WI38 (cell line): ENCODE data around the gene LRG1.

Source experiments
- H3K4me3 ChIP-seq: 2 replicates; pipeline ENCODE4 v1.5.1; 2011; ENCODE audit warnings: low read depth, mild to moderate bottlenecking, control low read depth, low read length
- TF ChIP-seq, protein P1 (sequence below): IDR thresholded peaks from 2 replicates; pipeline ENCODE4 v1.5.1; 2012; ENCODE audit warnings: low read depth, mild to moderate bottlenecking, control low read depth, low read length

The LRG1 gene

DNA sequence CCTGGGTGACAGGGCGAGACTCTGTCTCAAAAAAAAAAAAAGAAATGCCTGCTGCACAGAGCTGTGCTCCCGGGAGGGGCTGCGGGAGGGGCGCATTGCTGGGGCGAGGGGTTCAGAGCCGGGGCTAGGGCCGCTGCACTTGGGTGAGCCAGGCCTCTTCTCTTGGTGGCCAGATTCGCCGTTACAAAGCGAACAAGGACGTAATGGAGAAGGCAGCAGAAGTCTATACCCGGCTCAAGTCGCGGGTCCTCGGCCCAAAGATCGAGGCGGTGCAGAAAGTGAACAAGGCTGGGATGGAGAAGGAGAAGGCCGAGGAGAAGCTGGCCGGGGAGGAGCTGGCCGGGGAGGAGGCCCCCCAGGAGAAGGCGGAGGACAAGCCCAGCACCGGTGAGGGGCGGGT, 40.5 kb downstream of the LRG1 start:
- no peak overlapping the region for H3K4me3 ChIP-seq
- TF ChIP-seq, protein P1, sequence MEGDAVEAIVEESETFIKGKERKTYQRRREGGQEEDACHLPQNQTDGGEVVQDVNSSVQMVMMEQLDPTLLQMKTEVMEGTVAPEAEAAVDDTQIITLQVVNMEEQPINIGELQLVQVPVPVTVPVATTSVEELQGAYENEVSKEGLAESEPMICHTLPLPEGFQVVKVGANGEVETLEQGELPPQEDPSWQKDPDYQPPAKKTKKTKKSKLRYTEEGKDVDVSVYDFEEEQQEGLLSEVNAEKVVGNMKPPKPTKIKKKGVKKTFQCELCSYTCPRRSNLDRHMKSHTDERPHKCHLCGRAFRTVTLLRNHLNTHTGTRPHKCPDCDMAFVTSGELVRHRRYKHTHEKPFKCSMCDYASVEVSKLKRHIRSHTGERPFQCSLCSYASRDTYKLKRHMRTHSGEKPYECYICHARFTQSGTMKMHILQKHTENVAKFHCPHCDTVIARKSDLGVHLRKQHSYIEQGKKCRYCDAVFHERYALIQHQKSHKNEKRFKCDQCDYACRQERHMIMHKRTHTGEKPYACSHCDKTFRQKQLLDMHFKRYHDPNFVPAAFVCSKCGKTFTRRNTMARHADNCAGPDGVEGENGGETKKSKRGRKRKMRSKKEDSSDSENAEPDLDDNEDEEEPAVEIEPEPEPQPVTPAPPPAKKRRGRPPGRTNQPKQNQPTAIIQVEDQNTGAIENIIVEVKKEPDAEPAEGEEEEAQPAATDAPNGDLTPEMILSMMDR: no peak

DNA sequence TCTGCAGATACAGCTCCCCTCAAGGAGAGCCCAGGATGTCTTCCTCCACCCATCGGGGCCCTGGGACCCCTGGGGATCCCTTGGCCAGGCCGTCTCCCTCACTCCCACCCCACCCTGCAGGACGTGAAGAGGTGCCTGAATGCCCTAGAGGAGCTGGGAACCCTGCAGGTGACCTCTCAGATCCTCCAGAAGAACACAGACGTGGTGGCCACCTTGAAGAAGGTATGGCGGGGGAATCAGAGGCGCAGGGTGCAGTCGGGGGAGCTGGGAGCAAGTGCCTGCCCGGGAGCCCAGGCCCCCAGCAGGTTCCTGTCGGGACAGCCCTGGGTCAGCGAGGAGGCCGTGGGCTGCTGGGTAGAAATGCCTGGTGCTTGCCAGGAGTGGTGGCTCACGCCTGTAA, 41.1 kb downstream of the LRG1 start:
- no peak overlapping the region for H3K4me3 ChIP-seq
- TF ChIP-seq, protein P1: no peak

DNA sequence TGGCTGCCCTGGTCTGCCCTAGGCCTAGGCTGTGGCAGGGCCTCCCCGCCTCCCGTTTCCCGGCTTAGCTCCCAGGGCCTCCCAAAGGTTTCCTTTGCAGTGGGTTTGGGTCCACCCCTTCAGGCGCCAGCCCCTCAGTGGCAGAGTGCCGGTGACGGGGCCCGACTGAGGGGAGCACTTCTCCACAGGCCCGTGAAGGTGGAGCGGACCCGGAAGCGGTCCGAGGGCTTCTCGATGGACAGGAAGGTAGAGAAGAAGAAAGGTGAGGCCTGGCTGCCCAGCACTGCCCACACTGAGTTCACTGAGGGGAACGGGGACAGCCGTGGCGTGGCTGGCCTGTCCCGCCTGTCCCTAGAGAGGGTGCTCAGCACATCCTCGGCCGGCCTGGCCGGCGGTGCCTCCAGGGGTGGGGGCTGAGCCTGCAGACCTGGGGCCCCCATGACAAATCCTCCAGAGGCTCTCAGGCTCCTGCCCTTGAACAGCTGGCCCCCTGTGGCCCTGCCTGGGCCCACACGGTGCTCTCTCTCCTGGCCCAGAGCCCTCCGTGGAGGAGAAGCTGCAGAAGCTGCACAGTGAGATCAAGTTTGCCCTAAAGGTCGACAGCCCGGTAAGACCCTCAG, 42.0 kb downstream of the LRG1 start:
- no peak overlapping the region for H3K4me3 ChIP-seq
- TF ChIP-seq, protein P1: no peak

DNA sequence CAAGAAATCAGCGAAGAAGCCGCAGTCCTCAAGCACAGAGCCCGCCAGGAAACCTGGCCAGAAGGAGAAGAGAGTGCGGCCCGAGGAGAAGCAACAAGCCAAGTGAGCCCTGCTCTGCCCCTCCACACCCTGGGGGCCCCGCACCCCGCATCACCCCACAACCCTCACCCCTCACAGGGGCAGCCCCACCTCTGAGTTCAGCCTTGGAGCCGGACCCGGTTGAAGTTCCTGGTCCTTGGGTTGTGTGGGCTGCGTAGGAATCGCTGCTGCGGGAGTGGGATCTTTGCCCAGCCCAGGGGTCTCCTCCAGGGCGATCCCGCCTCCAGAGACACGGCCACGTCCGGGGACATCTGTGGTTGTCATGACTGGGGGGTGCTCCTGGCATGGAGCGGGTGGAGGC, 43.5 kb downstream of the LRG1 start:
- TF ChIP-seq, protein P1: no peak
- H3K4me3 ChIP-seq: no peak overlapping the region

DNA sequence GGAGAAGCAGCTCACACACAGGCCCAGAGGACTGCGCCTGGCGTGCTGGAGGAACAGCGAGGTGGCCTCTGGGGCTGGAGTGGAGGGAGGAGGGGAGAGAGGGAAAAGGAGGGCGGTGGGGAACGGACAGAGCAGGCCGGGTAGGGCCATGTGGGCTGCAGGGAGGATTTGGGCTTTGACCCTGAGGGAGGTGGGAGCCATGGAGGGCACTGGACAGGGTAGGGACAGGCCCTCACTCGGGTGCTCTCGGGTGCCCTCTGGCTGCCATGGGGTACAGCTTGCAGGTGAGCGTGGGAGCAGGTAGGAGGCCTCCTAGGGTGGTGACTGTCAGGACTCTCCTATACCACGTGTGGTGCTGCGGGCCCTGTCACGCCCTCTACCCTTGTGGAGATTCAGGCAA, 44.4 kb downstream of the LRG1 start:
- TF ChIP-seq, protein P1: no peak
- H3K4me3 ChIP-seq: no peak overlapping the region

DNA sequence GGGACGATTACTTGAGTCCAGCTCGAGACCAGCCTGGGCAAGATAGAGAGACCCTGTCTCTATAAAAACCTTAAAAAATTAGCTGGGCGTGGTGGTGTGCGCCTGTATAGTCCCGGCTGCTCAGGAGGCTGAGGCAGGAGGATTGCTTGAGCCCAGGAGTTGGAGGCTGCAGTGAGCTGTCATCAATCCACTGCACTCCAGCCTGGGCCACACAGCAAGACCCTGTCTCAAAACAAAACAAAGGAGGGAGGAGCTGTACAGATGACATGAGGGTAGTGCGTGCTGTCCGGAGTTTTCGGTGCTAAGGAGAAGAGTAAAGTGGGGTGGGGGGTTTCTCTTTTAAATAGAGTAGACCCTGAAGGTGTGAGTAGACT, 45.2 kb downstream of the LRG1 start:
- H3K4me3 ChIP-seq: no peak overlapping the region
- TF ChIP-seq, protein P1: no peak

DNA sequence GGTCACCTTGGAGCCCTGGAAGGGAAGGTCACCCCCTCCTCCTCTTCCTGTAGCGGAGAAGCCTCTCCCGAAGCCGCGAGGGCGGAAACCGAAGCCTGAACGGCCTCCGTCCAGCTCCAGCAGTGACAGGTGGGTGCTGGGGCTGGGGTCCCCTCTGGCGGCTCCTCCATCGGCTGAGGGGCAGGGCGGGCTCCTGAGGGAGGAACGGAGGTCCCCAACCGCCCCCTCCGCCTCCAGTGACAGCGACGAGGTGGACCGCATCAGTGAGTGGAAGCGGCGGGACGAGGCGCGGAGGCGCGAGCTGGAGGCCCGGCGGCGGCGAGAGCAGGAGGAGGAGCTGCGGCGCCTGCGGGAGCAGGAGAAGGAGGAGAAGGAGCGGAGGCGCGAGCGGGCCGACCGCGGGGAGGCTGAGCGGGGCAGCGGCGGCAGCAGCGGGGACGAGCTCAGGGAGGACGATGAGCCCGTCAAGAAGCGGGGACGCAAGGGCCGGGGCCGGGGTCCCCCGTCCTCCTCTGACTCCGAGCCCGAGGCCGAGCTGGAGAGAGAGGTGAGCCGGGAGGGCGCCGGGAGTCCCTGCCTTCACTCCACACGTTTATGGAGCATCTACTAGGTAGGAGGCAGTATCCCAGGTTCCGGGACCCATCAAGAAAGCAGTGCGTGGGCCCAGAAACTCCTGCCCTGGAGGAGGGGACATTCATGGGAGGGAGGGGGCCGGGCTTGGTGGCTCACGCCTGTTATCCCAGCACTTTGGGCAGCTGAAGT, 45.7 kb downstream of the LRG1 start:
- no peak overlapping the region for H3K4me3 ChIP-seq
- TF ChIP-seq, protein P1: no peak
